H9 (cell line): Measurements from ENCODE around the gene PHAX. TPM values are rescaled to one million over a fixed set of nuclear protein-coding genes. Genes with fewer than 3 reads are reported as not detected.

Experiments
- DNase-seq: peaks from one replicate; pipeline ENCODE4 v3.0.0-alpha.2; 2017
- H2AFZ ChIP-seq: one replicate; pipeline ENCODE4 v1.6.1; 2013; ENCODE audit warnings: mild to moderate bottlenecking, low read length, control low read depth, moderate library complexity
- H2AK5ac ChIP-seq: 2 replicates; pipeline ENCODE4 v1.6.1; 2013; ENCODE audit warnings: low read length, control low read depth, mixed read lengths; ENCODE audit not compliant: insufficient read length
- H2BK120ac ChIP-seq: one replicate; pipeline ENCODE4 v1.6.1; 2013; ENCODE audit warnings: low read depth, mild to moderate bottlenecking, low read length, control low read depth, inconsistent platforms; ENCODE audit not compliant: poor library complexity, severe bottlenecking
- H2BK12ac ChIP-seq: 2 replicates; pipeline ENCODE4 v1.6.1; 2013; ENCODE audit warnings: low read length, control low read depth, mixed read lengths, low read depth; ENCODE audit not compliant: insufficient read length
- H2BK15ac ChIP-seq: 2 replicates; pipeline ENCODE4 v1.6.1; 2013; ENCODE audit warnings: low read depth, low read length, control low read depth
- H2BK20ac ChIP-seq: one replicate; pipeline ENCODE4 v1.6.1; 2013; ENCODE audit warnings: low read depth, mild to moderate bottlenecking, low read length, control low read depth, inconsistent platforms; ENCODE audit not compliant: poor library complexity, severe bottlenecking
- H2BK5ac ChIP-seq: 2 replicates; pipeline ENCODE4 v1.6.1; 2013; ENCODE audit warnings: low read length, control low read depth, mixed read lengths; ENCODE audit not compliant: insufficient read length
- H3K14ac ChIP-seq: 2 replicates; pipeline ENCODE4 v1.6.1; 2013; ENCODE audit warnings: low read length, control low read depth; ENCODE audit not compliant: insufficient read depth
- H3K18ac ChIP-seq: 2 replicates; pipeline ENCODE4 v1.6.1; 2013; ENCODE audit warnings: low read depth, mild to moderate bottlenecking, mixed read lengths, low read length, control low read depth; ENCODE audit not compliant: insufficient read length
- H3K23ac ChIP-seq: 2 replicates; pipeline ENCODE4 v1.6.1; 2013; ENCODE audit warnings: low read length, control low read depth, mixed read lengths, low read depth; ENCODE audit not compliant: insufficient read length
- H3K23me2 ChIP-seq: 2 replicates; pipeline ENCODE4 v1.6.1; 2013; ENCODE audit warnings: low read depth, mild to moderate bottlenecking, mixed read lengths, low read length, control low read depth; ENCODE audit not compliant: insufficient read length, poor library complexity, severe bottlenecking
- H3K27ac ChIP-seq: 2 replicates; pipeline ENCODE4 v1.5.1; 2013; ENCODE audit warnings: low read length, control low read depth, mixed read lengths, low read depth; ENCODE audit not compliant: insufficient read length
- H3K27me3 ChIP-seq: 2 replicates; pipeline ENCODE4 v1.6.1; 2013; ENCODE audit warnings: low read length, control low read depth, inconsistent platforms; ENCODE audit not compliant: insufficient read depth
- H3K4ac ChIP-seq: 2 replicates; pipeline ENCODE4 v1.6.1; 2013; ENCODE audit warnings: low read depth, mild to moderate bottlenecking, control low read depth, inconsistent platforms, low read length, moderate library complexity
- H3K4me1 ChIP-seq: 2 replicates; pipeline ENCODE4 v1.6.1; 2013; ENCODE audit warnings: low read length, control low read depth, inconsistent platforms; ENCODE audit not compliant: insufficient read depth
- H3K4me2 ChIP-seq: 2 replicates; pipeline ENCODE4 v1.6.1; 2013; ENCODE audit warnings: low read length, control low read depth, mixed read lengths; ENCODE audit not compliant: insufficient read length, insufficient read depth
- H3K56ac ChIP-seq: 2 replicates; pipeline ENCODE4 v1.6.1; 2013; ENCODE audit warnings: low read depth, mild to moderate bottlenecking, mixed read lengths, low read length, control low read depth; ENCODE audit not compliant: insufficient read length
- H3K79me1 ChIP-seq: 2 replicates; pipeline ENCODE4 v1.6.1; 2013; ENCODE audit warnings: low read depth, mild to moderate bottlenecking, moderate library complexity, low read length, control low read depth, inconsistent platforms; ENCODE audit not compliant: insufficient read depth, poor library complexity, severe bottlenecking
- H3K79me2 ChIP-seq: 2 replicates; pipeline ENCODE4 v1.6.1; 2013; ENCODE audit warnings: low read length, control low read depth, inconsistent platforms; ENCODE audit not compliant: insufficient read depth
- H3K9ac ChIP-seq: 2 replicates; pipeline ENCODE4 v1.6.1; 2013; ENCODE audit warnings: low read length, control low read depth, mixed read lengths; ENCODE audit not compliant: insufficient read length; ENCODE audit errors: extremely low read depth
- H3K9me3 ChIP-seq: one replicate; pipeline ENCODE4 v1.6.1; 2013; ENCODE audit warnings: low read depth, low read length, inconsistent platforms; ENCODE audit not compliant: control insufficient read depth
- H3T11ph ChIP-seq: one replicate; pipeline ENCODE4 v1.6.1; 2013; ENCODE audit warnings: mild to moderate bottlenecking, low read length, control low read depth, inconsistent platforms
- H4K20me1 ChIP-seq: one replicate; pipeline ENCODE4 v1.6.1; 2013; ENCODE audit not compliant: control insufficient read depth, insufficient read length, insufficient read depth
- H4K5ac ChIP-seq: 2 replicates; pipeline ENCODE4 v1.6.1; 2013; ENCODE audit warnings: low read depth, mild to moderate bottlenecking, mixed read lengths, low read length, control low read depth; ENCODE audit not compliant: insufficient read length
- H4K8ac ChIP-seq: replicated peaks from 2 replicates; pipeline ENCODE4 v1.6.1; 2013; ENCODE audit warnings: low read length, control low read depth, mixed read lengths, low read depth; ENCODE audit not compliant: insufficient read length
- H4K91ac ChIP-seq: 2 replicates; pipeline ENCODE4 v1.6.1; 2013; ENCODE audit warnings: low read depth, mild to moderate bottlenecking, moderate library complexity, mixed read lengths, low read length, control low read depth; ENCODE audit not compliant: insufficient read length
- H3K27ac Mint-ChIP-seq, 3 experiments: 2 replicates in 2 of 3; 3 replicates in 1 of 3; pipeline ENCODE4 v1.8.0; 2020 to 2021; ENCODE audit warnings: mixed read lengths in 3 of 3, mild to moderate bottlenecking in 1 of 3, moderate library complexity in 1 of 3
- H3K27me3 Mint-ChIP-seq: 2 replicates; pipeline ENCODE4 v1.8.0; 2021; ENCODE audit warnings: low read depth, mild to moderate bottlenecking, moderate library complexity, mixed read lengths
- H3K36me3 Mint-ChIP-seq, 3 experiments: 2 replicates in 2 of 3; 3 replicates in 1 of 3; pipeline ENCODE4 v1.8.0; 2020 to 2021; ENCODE audit warnings: low read depth in 3 of 3, mixed read lengths in 3 of 3; ENCODE audit not compliant: insufficient read depth in 1 of 3
- H3K4me1 Mint-ChIP-seq, 2 experiments: 2 replicates each; pipeline ENCODE4 v1.8.0; 2020; ENCODE audit warnings: mixed read lengths in 2 of 2
- H3K4me3 Mint-ChIP-seq, 2 experiments: 2 replicates in 1 of 2; 3 replicates in 1 of 2; pipeline ENCODE4 v1.8.0; 2020 to 2021; ENCODE audit warnings: mild to moderate bottlenecking in 2 of 2, mixed read lengths in 2 of 2, moderate library complexity in 1 of 2
- H3K9me3 Mint-ChIP-seq, 2 experiments: 2 replicates in 1 of 2; 3 replicates in 1 of 2; pipeline ENCODE4 v1.8.0; 2020; ENCODE audit warnings: mild to moderate bottlenecking in 2 of 2, mixed read lengths in 2 of 2, moderate library complexity in 1 of 2
- WGBS: extraction: QIAGEN DNeasy Blood & Tissue Kit; methylation state at CpG from one replicate; pipeline ENCODE4 v1.1.7; 2013; ENCODE audit warnings: missing lambda C conversion rate, low lambda C conversion rate, mixed read lengths; ENCODE audit not compliant: insufficient read length; ENCODE audit errors: extremely low coverage; 5-methylcytosine and 5-hydroxymethylcytosine counted together
- total RNA-seq: library from RNA; stranded (reverse); gene quantifications from 2 replicates; pipeline ENCODE4 v1.2.1, GENCODE V29; 2021
- TF ChIP-seq, protein P1 (sequence below): fragments of 200-600 bp; sonication (generic); conservative IDR thresholded peaks from 3 replicates; pipeline ENCODE4 v1.8.0; 2021; ENCODE audit warnings: antibody characterized with exemption, mild to moderate bottlenecking

Gene PHAX
- total RNA-seq, 1 experiment from 2014 or later: 65.6 TPM

DNA sequence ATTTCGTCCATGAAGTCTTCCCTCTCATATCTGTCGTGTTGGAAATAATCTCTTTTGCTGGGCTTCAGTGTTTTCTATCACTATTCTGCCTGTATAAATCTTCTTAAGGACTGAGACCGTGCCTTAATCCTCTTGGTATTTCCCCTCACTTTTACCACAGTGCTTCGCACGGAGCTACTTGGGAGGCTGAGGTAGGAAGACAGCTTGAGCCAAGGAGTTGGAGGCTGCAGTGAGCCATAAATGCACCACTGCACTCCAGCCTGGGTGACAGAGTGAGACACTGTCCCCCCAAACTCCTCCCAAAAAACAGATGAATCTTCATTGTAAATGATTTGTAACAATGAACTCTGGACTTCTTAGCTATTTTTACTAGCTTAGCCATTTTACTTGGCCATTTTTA lies 57.8 kb downstream of the PHAX start:
- Histone ChIP-seq H3K27me3 (no peaks in the 10 kb centered on the region), H3T11ph (no peak overlapping the region), H2BK120ac (no peak overlapping the region), H4K8ac (no peak overlapping the region), H3K9me3 (no peaks in the 10 kb centered on the region), H2BK20ac (no peak overlapping the region), H3K56ac (no peak overlapping the region), H2AK5ac (no peak overlapping the region), H4K5ac (no peak overlapping the region), H3K18ac (no peak overlapping the region), H3K23ac (no peak overlapping the region), H3K9ac (no peak overlapping the region), H3K27ac (no peak overlapping the region), H3K79me1 (no peaks in the 10 kb centered on the region), H2BK5ac (no peak overlapping the region), H3K23me2 (no peaks in the 10 kb centered on the region), H3K4me2 (no peak overlapping the region), H2BK15ac (no peak overlapping the region), H3K4ac (no peak overlapping the region), H4K91ac (no peak overlapping the region), H4K20me1 (no peaks in the 10 kb centered on the region), H3K4me1 (no peaks in the 10 kb centered on the region), H3K14ac (no peak overlapping the region), H2BK12ac (no peak overlapping the region), H3K79me2 (no peaks in the 10 kb centered on the region), H2AFZ (no peak overlapping the region)
- Mint-ChIP-seq H3K4me1 (peaks cover 11 to 14% of the 10 kb centered on the region in 2 experiments; a peak in 3 of 4 replicates), H3K36me3 (no peaks in the 10 kb centered on the region), H3K9me3 (no peaks in the 10 kb centered on the region), H3K27me3 (no peaks in the 10 kb centered on the region), H3K27ac (peak overlapping the region in 1 of 3 experiments; percentile 10; a peak in 1 of 7 replicates), H3K4me3 (no peak overlapping the region)
- TF ChIP-seq, protein P1, sequence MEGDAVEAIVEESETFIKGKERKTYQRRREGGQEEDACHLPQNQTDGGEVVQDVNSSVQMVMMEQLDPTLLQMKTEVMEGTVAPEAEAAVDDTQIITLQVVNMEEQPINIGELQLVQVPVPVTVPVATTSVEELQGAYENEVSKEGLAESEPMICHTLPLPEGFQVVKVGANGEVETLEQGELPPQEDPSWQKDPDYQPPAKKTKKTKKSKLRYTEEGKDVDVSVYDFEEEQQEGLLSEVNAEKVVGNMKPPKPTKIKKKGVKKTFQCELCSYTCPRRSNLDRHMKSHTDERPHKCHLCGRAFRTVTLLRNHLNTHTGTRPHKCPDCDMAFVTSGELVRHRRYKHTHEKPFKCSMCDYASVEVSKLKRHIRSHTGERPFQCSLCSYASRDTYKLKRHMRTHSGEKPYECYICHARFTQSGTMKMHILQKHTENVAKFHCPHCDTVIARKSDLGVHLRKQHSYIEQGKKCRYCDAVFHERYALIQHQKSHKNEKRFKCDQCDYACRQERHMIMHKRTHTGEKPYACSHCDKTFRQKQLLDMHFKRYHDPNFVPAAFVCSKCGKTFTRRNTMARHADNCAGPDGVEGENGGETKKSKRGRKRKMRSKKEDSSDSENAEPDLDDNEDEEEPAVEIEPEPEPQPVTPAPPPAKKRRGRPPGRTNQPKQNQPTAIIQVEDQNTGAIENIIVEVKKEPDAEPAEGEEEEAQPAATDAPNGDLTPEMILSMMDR: no peak
- DNase-seq: no peak
- WGBS: no CpG with 5 or more reads among the region's 5 CpGs
